Upper lobe of right lung (tissue), 1 donor: ENCODE measurements around the gene CDK13. TPM values are rescaled to one million over a fixed set of nuclear protein-coding genes. Genes with fewer than 3 reads are reported as not detected.

Experiments
- ATAC-seq: fragments of 200-7000 bp; cut with Tn5 transposase; one replicate; pipeline ENCODE4 v1.9.1; 2020; ENCODE audit warnings: mild to moderate bottlenecking, moderate library complexity
- DNase-seq: peaks from one replicate; pipeline ENCODE4 v3.0.0-alpha.2; 2020
- H3K27ac ChIP-seq: fragments of 200-600 bp; one replicate; pipeline ENCODE4 v1.8.0; 2022
- H3K27me3 ChIP-seq: fragments of 200-600 bp; one replicate; pipeline ENCODE4 v1.8.0; 2022; ENCODE audit warnings: mild to moderate bottlenecking
- H3K36me3 ChIP-seq: fragments of 200-600 bp; one replicate; pipeline ENCODE4 v1.8.0; 2022
- H3K4me1 ChIP-seq: fragments of 200-600 bp; one replicate; pipeline ENCODE4 v1.8.0; 2022
- H3K4me3 ChIP-seq: fragments of 200-600 bp; one replicate; pipeline ENCODE4 v1.8.0; 2022; ENCODE audit warnings: mild to moderate bottlenecking
- H3K9me3 ChIP-seq: fragments of 200-600 bp; one replicate; pipeline ENCODE4 v1.8.0; 2022
- CTCF ChIP-seq: fragments of 200-600 bp; IDR thresholded peaks from one replicate; pipeline ENCODE4 v1.8.0; 2022; ENCODE audit warnings: antibody characterized with exemption
- intact Hi-C: fragments of 100-400 bp; cut with DNase I; formaldehyde crosslinking; loops from one replicate; pipeline ENCODE4 v1.11.0; 2022
- long read RNA-seq: library from polyadenylated mRNA; unstranded; transcript quantifications from one replicate; pipeline ENCODE4 v2.0.0, GENCODE V29; 2021
- total RNA-seq: library from RNA; stranded (reverse); fragmentation: NEBNext Ultra II Directional; extraction: Animal tissue kit (Norgen Biotek cat#: 25700); gene quantifications from one replicate; pipeline ENCODE4 v1.2.1, GENCODE V29; 2021
- donor health status: DM: no; HTN: yes; CAD: no; lungs with severe emphysema.

Gene CDK13
- total RNA-seq, result 51.4 TPM
- long read RNA-seq, full-length matches to known transcripts, result 51 of 85 reads
- long read RNA-seq, partial matches to known transcripts, result 26 of 85 reads
- long read RNA-seq, other reads (novel, unspliced or antisense), result 8 of 85 reads

GRCh38 chr7:39949971-39950472 lies at the start of gene CDK13:
Gene CDK13 (plus strand): TSS chr7:39950256. CDS start chr7:39950642, 386 bp downstream.
- Histone ChIP-seq H3K9me3 (no peaks in the 10 kb centered on the region), H3K36me3 (no peaks in the 10 kb centered on the region), H3K27me3 (no peaks in the 10 kb centered on the region), H3K27ac (peak within 1 kb of the TSS; percentile 99), H3K4me1 (peaks cover 29% of the 10 kb centered on the region), H3K4me3 (peak within 1 kb of the TSS; percentile 91)
- ATAC-seq (peak; percentile 69), DNase-seq (peak; percentile 93)
- peak; percentile 19 for TF ChIP-seq CTCF
- intact Hi-C loops, result no loop called here

- Histone ChIP-seq H3K9me3 (peaks cover 5% of the 10 kb centered on the region), H3K27me3 (no peaks in the 10 kb centered on the region), H3K4me1 (no peaks in the 10 kb centered on the region), H3K4me3 (no peak overlapping the region), H3K36me3 (no peaks in the 10 kb centered on the region), H3K27ac (no peak overlapping the region)
- intact Hi-C loops, result no loop called here
- TF ChIP-seq CTCF, result no peak
- ATAC-seq, result no peak
- DNase-seq, result no peak
These were observed 46.0 kb upstream of the CDK13 start for GRCh38 chr7:39904077-39904486.

GRCh38 chr7:39908141-39908540 lies 41.9 kb upstream of the CDK13 start:
- H3K4me1 ChIP-seq, result no peaks in the 10 kb centered on the region
- H3K4me3 ChIP-seq, result no peak overlapping the region
- intact Hi-C loops, result no loop called here
- no peak for TF ChIP-seq CTCF
- ATAC-seq (no peak), DNase-seq (no peak)
- H3K27me3 ChIP-seq, result no peaks in the 10 kb centered on the region
- H3K36me3 ChIP-seq, result no peaks in the 10 kb centered on the region
- H3K27ac ChIP-seq, result no peak overlapping the region
- H3K9me3 ChIP-seq, result peaks cover 5% of the 10 kb centered on the region

GRCh38 chr7:39908973-39909372 lies 41.1 kb upstream of the CDK13 start:
- DNase-seq (no peak), ATAC-seq (no peak)
- TF ChIP-seq CTCF, result no peak
- intact Hi-C loops, result no loop called here
- Histone ChIP-seq H3K4me1 (no peaks in the 10 kb centered on the region), H3K27me3 (no peaks in the 10 kb centered on the region), H3K4me3 (no peak overlapping the region), H3K9me3 (peaks cover 5% of the 10 kb centered on the region), H3K36me3 (no peaks in the 10 kb centered on the region), H3K27ac (no peak overlapping the region)

GRCh38 chr7:39909526-39909925 lies 40.5 kb upstream of the CDK13 start:
- peaks cover 5% of the 10 kb centered on the region for H3K9me3 ChIP-seq
- H3K27me3 ChIP-seq, result no peaks in the 10 kb centered on the region
- no peak overlapping the region for H3K4me3 ChIP-seq
- intact Hi-C loops, result no loop called here
- no peak for DNase-seq
- no peak for TF ChIP-seq CTCF
- H3K36me3 ChIP-seq, result no peaks in the 10 kb centered on the region
- no peak for ATAC-seq
- no peak overlapping the region for H3K27ac ChIP-seq
- no peaks in the 10 kb centered on the region for H3K4me1 ChIP-seq
